ENCODE data around the gene COMT. TPM values are rescaled to one million over a fixed set of nuclear protein-coding genes. Genes with fewer than 3 reads are reported as not detected.

COMT gene
- total and polyA plus RNA-seq, 9 of the 15 experiments (the other 6 are each of a cell fraction or from before 2014, with no cell fraction given) = 12.5 to 351 (median 155) TPM

GRCh38 chr22:19981961-19982920 lies 40.7 kb downstream of the COMT start (continued):
- TF ChIP-seq ZNF518B (CRISPR knock-in tag; IDR thresholded peaks at IDR 0.05) = no peak
- peak; percentile 25 for TF ChIP-seq HMGN3 (IDR thresholded peaks at IDR 0.05; ENCODE audit: borderline replicate concordance, extremely low read depth, insufficient read length, low read depth, low read length)
- peak; percentile 48; the same call in 1 of the 2 replicates for TF ChIP-seq POLR2G (IDR thresholded peaks at IDR 0.05; ENCODE audit: low read depth, low read length)
- TF ChIP-seq KDM5B (IDR thresholded peaks at IDR 0.05; ENCODE audit: insufficient replicate concordance, low read depth, low read length) = peak; percentile 10
- TF ChIP-seq YY1 (IDR thresholded peaks at IDR 0.05; ENCODE audit: borderline replicate concordance in 1 of 3, control insufficient read depth in 1 of 3, extremely low read depth in 1 of 3, insufficient read depth in 3 of 3, insufficient read length in 1 of 3, insufficient replicate concordance in 2 of 3, low read depth in 1 of 3, low read length in 2 of 3) = peak in 1 of 3 experiments; percentile 8
- TF ChIP-seq ATF1 (CRISPR knock-in tag; IDR thresholded peaks at IDR 0.05) = peak; percentile 6; the same call in 1 of the 2 replicates
- TF ChIP-seq ATF1 (tag; IDR thresholded peaks at IDR 0.05) = no peak
- peak; percentile 22; the same call in 1 of the 2 replicates for TF ChIP-seq HDGF (IDR thresholded peaks at IDR 0.05)
- TF ChIP-seq PHF8 (IDR thresholded peaks at IDR 0.05; ENCODE audit: borderline replicate concordance, low read length) = peak; percentile 8; the same call in 1 of the 2 replicates
- TF ChIP-seq TSC22D4 (tag; IDR thresholded peaks at IDR 0.05) = 0 out of 2 replicates have a peak, but pooled peaks have one; percentile 6
- TF ChIP-seq TBP (optimal IDR thresholded peaks at IDR 0.05; ENCODE audit: low read depth, low read length) = peak; percentile 19
- TF ChIP-seq RUNX1 (IDR thresholded peaks at IDR 0.05; ENCODE audit: low read depth) = 0 out of 2 replicates have a peak, but pooled peaks have one; percentile 86
- TF ChIP-seq ZNF436 (CRISPR knock-in tag; IDR thresholded peaks at IDR 0.05) = no peak
- peak in 1 of 2 experiments; percentile 64; a peak in 1 of 3 replicates for TF ChIP-seq CBX3 (IDR thresholded peaks at IDR 0.05; ENCODE audit: borderline replicate concordance in 1 of 2, low read length in 2 of 2)
- TF ChIP-seq POLR2AphosphoS2 (IDR thresholded peaks at IDR 0.05; ENCODE audit: low read length) = no peak
- no peak for TF ChIP-seq BACH1 (tag; IDR thresholded peaks at IDR 0.05)
- TF ChIP-seq RBBP5 (IDR thresholded peaks at IDR 0.05; ENCODE audit: borderline replicate concordance, insufficient read depth, low read length, poor library complexity, severe bottlenecking) = peak; percentile 25
